H1 (cell line): ENCODE data around the gene A3GALT2. TPM values are rescaled to one million over a fixed set of nuclear protein-coding genes. Genes with fewer than 3 reads are reported as not detected.

Experiments
- BRCA1 ChIP-seq: IDR thresholded peaks from 2 replicates; pipeline ENCODE4 v1.6.1; 2012; ENCODE audit warnings: low read depth, low read length, improper control_type of control experiment
- CBX5 ChIP-seq: fragments of 300-800, 300-1000 bp; sonication (generic); IDR thresholded peaks from 2 replicates; pipeline ENCODE4 v1.7.1; 2016; ENCODE audit warnings: antibody characterized with exemption, low read length, low read depth
- CREB1 ChIP-seq: IDR thresholded peaks from 2 replicates; pipeline ENCODE4 v1.6.1; 2012; ENCODE audit warnings: inconsistent platforms
- CTCF ChIP-seq, 3 experiments: IDR thresholded peaks; 1 replicate in 2 of 3; 2 replicates in 1 of 3; pipeline versions ENCODE4 v1.5.1 to v1.6.1; 2011; ENCODE audit warnings: low read length in 3 of 3, mild to moderate bottlenecking in 3 of 3, inconsistent platforms in 2 of 3, low read depth in 1 of 3, moderate library complexity in 1 of 3; ENCODE audit not compliant: insufficient read depth in 1 of 3; ENCODE audit errors: control extremely low read depth in 1 of 3
- EP300 ChIP-seq, 2 experiments: IDR thresholded peaks; 1 replicate in 1 of 2; 2 replicates in 1 of 2; pipeline ENCODE4 v1.6.1; 2011 to 2012; ENCODE audit warnings: low read depth in 2 of 2, low read length in 2 of 2, mild to moderate bottlenecking in 2 of 2, borderline replicate concordance in 1 of 2, inconsistent platforms in 1 of 2, moderate library complexity in 1 of 2
- MAX ChIP-seq: IDR thresholded peaks from 2 replicates; pipeline ENCODE4 v1.6.1; 2012; ENCODE audit warnings: inconsistent platforms
- TBP ChIP-seq: IDR thresholded peaks from 2 replicates; pipeline ENCODE4 v1.6.1; 2011; ENCODE audit warnings: low read depth, low read length, improper control_type of control experiment
- polyA plus RNA-seq, 7 experiments: library from polyadenylated mRNA; depleted of rRNA in 3 of 7; stranded (reverse) in 5 of 7; unstranded in 2 of 7; fragments of >200 nt in 5 of 7; fragments of 200-250 nt in 2 of 7; gene quantifications; 1 replicate in 5 of 7; 2 replicates in 1 of 7; 4 replicates in 1 of 7; pipeline versions ENCODE4 v1.2.1 to v1.2.3, GENCODE V29; 2011 to 2013; ENCODE audit warnings: missing spikeins in 2 of 7, mixed read lengths in 2 of 7
- total RNA-seq: library from RNA; stranded (reverse); fragmentation: NEBNext Ultra II Directional; extraction: Animal tissue kit (Norgen Biotek cat#: 25700); gene quantifications from 2 replicates; pipeline ENCODE4 v1.2.1, GENCODE V29; 2021

A3GALT2 gene
- total and polyA plus RNA-seq, 2 of the 8 experiments (the other 6 are each of a cell fraction or from before 2014, with no cell fraction given): not detected

GRCh38 chr1:33367485-33368405 is 46.8 kb upstream of the A3GALT2 start (continued):
- 0 out of 2 replicates have a peak, but pooled peaks have one; percentile 16 for TF ChIP-seq CREB1
- no peak for TF ChIP-seq EP300 (IDR thresholded peaks at IDR 0.05; ENCODE audit: borderline replicate concordance in 1 of 2, low read depth in 2 of 2, low read length in 2 of 2)
- TF ChIP-seq BRCA1: no peak
- peak; percentile 94 to 97 (median 97) for TF ChIP-seq CTCF (IDR thresholded peaks at IDR 0.05; ENCODE audit: control extremely low read depth in 1 of 3, insufficient read depth in 1 of 3, low read depth in 1 of 3, low read length in 3 of 3)
- no peak for TF ChIP-seq CBX5
- TF ChIP-seq TBP: no peak
- peak; percentile 15; the same call in 1 of the 2 replicates for TF ChIP-seq MAX
